HS-5 (cell line): Measurements from ENCODE around the gene THEMIS.
"Not testable (repeated sequence)": the region's sequence is repeated elsewhere in the genome, so short reads cannot be mapped to it uniquely, and the experiment has no call there.

Experiments
- DNase-seq: peaks from one replicate; pipeline ENCODE4 v3.0.0-alpha.2; 2012; ENCODE audit warnings: low read depth

THEMIS gene

GRCh38 chr6:127718694-127719093 lies 182.2 kb downstream of the THEMIS start:
- no peak for DNase-seq

GRCh38 chr6:127717384-127717783 lies 183.5 kb downstream of the THEMIS start:
- DNase-seq, result no peak

- no peak for DNase-seq
Observed at GRCh38 chr6:127716465-127716864, 184.4 kb downstream of the THEMIS start.

- no peak for DNase-seq
Observed at GRCh38 chr6:127710668-127711067, 190.2 kb downstream of the THEMIS start.

DNA sequence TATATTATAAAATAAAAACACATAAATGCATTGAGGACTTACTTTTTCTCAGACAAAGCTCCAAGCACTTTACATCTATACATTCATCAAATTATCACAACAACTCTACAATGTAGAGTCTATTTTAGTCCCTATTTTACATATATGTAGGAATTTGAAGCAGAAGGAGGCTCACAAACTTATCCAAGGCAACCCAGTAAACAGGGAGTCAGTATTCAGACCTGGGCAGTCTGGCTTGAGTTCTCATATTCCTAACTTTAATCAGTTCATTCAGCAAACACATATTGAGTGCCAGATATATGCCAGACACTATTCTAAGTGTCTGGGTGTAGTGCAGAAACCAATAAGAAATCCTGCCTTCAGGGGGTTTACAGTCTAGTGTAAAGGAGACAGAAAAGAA lies 194.6 kb downstream of the THEMIS start:
- no peak for DNase-seq

GRCh38 chr6:127695108-127695507 lies 205.8 kb downstream of the THEMIS start:
- DNase-seq, result no peak

GRCh38 chr6:127691146-127691545 lies 209.7 kb downstream of the THEMIS start:
- DNase-seq, result no peak

GRCh38 chr6:127690588-127690987 lies 210.3 kb downstream of the THEMIS start:
- no peak for DNase-seq

GRCh38 chr6:127690092-127690491 lies 210.8 kb downstream of the THEMIS start:
- DNase-seq, result no peak

DNA sequence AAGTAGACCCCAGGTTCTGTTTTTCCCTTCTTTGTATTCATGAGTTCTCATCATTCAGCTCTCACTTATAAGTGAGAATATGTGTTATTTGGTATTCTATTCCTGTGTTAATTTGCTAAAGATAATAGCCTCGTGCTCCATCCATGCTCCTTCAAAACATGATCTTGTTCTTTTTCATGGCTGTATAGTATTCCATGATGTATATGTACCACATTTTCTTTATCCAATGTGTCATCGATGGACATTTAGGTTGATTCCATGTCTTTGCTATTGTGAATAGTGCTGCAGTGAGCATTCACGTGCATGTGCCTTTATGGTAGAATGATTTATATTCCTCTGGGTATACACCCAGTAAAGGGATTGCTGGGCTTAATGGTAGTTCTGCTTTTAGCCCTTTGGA lies 213.4 kb downstream of the THEMIS start:
- not testable (repeated sequence) for DNase-seq

DNA sequence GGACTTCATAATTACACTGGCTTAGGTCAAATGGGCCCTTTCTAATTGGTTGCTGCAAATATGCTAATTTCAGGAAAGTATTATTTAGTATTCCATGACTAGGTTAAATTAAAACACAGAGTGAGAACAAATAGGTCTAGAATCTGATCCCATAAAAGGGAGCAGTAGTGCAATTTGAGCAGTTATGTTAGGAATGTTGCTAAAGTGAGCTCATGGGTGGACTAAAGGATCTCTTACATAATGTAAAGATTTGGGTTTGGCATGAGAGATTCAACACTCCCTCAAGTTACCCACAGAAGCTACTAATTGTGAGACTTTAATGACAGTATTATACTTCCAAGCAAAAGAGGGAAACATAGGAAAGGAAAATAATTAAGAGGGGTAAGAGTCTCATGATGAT lies 214.8 kb downstream of the THEMIS start:
- no peak for DNase-seq

DNA sequence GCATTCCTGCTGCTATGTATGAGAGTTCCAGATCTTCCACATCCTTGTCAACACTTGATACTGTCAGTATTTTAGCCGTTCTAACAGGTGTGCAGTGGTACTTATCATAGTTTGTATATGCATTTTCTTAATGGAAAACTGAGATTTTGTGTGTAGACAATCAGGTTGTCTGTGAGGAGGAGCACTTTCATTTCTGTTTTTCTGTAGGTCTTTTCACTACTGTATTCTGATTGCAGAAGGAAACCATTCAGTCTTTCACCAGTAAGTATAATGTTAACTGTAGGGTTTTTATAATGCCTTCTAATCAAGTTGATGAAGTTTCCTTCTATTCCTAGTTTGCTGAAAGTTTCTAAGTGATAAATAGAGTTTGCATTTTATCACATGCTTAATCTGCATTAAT lies 216.4 kb downstream of the THEMIS start:
- DNase-seq, result no peak
